MM.1S (cell line): ENCODE results near the gene CSRNP3.

Source experiments
- EZH2 ChIP-seq: fragments of 300-600 bp; sonication (generic); optimal IDR thresholded peaks from 2 replicates; pipeline ENCODE3; 2017; ENCODE audit warnings: low read depth, mild to moderate bottlenecking, antibody characterized with exemption, low read length, mixed read lengths
- EZH2phosphoT487 ChIP-seq: fragments of 300-600 bp; sonication (generic); IDR thresholded peaks from 2 replicates; pipeline ENCODE4 v1.6.1; 2018; ENCODE audit warnings: antibody characterized with exemption, low read length
- TF ChIP-seq, protein P1 (sequence below): fragments of 300-600 bp; sonication (generic); IDR thresholded peaks from 2 replicates; pipeline ENCODE4 v1.5.1; 2016; ENCODE audit warnings: antibody characterized with exemption, low read length, mixed read lengths

- TF ChIP-seq EZH2phosphoT487 (no peak), EZH2 (no peak)
- TF ChIP-seq, protein P1, sequence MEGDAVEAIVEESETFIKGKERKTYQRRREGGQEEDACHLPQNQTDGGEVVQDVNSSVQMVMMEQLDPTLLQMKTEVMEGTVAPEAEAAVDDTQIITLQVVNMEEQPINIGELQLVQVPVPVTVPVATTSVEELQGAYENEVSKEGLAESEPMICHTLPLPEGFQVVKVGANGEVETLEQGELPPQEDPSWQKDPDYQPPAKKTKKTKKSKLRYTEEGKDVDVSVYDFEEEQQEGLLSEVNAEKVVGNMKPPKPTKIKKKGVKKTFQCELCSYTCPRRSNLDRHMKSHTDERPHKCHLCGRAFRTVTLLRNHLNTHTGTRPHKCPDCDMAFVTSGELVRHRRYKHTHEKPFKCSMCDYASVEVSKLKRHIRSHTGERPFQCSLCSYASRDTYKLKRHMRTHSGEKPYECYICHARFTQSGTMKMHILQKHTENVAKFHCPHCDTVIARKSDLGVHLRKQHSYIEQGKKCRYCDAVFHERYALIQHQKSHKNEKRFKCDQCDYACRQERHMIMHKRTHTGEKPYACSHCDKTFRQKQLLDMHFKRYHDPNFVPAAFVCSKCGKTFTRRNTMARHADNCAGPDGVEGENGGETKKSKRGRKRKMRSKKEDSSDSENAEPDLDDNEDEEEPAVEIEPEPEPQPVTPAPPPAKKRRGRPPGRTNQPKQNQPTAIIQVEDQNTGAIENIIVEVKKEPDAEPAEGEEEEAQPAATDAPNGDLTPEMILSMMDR, result no peak
Measured at GRCh38 chr2:165637396-165637795, 167.9 kb downstream of the CSRNP3 start.
